ENCODE measurements around the gene ZBTB21. TPM values are rescaled to one million over a fixed set of nuclear protein-coding genes. Genes with fewer than 3 reads are reported as not detected.

The ZBTB21 gene
- polyA plus RNA-seq, 1 donor = 4.7 TPM

GRCh38 chr21:41991659-41992058 lies 18.5 kb downstream of the ZBTB21 start:
- no peak for DNase-seq

GRCh38 chr21:41989698-41990097 lies 20.5 kb downstream of the ZBTB21 start:
- no peak for DNase-seq

- no peak for DNase-seq
Measured at GRCh38 chr21:41987310-41987709, 22.9 kb downstream of the ZBTB21 start.

GRCh38 chr21:41985662-41986416 lies 24.3 kb downstream of the ZBTB21 start:
- no peak for DNase-seq

- no peak for DNase-seq
Measured at GRCh38 chr21:41983229-41983628, 26.9 kb downstream of the ZBTB21 start.

- no peak for DNase-seq
Measured at GRCh38 chr21:41980561-41980960, 29.6 kb downstream of the ZBTB21 start.

GRCh38 chr21:41979751-41980369 lies 30.3 kb downstream of the ZBTB21 start:
- no peak for DNase-seq

GRCh38 chr21:41979335-41979734 lies 30.8 kb downstream of the ZBTB21 start:
- no peak for DNase-seq

- DNase-seq = no peak
Measured at GRCh38 chr21:41977034-41977950, 32.9 kb downstream of the ZBTB21 start.

GRCh38 chr21:41976611-41977010 lies 33.5 kb downstream of the ZBTB21 start:
- no peak for DNase-seq

- DNase-seq = no peak
Measured at GRCh38 chr21:41975391-41976272, 34.5 kb downstream of the ZBTB21 start.

- no peak for DNase-seq
Measured at GRCh38 chr21:41974752-41975053, 35.5 kb downstream of the ZBTB21 start.

GRCh38 chr21:41973861-41974751 lies 36.1 kb downstream of the ZBTB21 start:
- no peak for DNase-seq

- DNase-seq = no peak
Measured at GRCh38 chr21:41973427-41973831, 36.7 kb downstream of the ZBTB21 start.

GRCh38 chr21:41972511-41973205 lies 37.5 kb downstream of the ZBTB21 start:
- no peak for DNase-seq

GRCh38 chr21:41971891-41972290 lies 38.3 kb downstream of the ZBTB21 start:
- no peak for DNase-seq

GRCh38 chr21:41970751-41971653 lies 39.2 kb downstream of the ZBTB21 start:
- no peak for DNase-seq

- no peak for DNase-seq
Measured at GRCh38 chr21:41970106-41970391, 40.1 kb downstream of the ZBTB21 start.

GRCh38 chr21:41967708-41968107 lies 42.5 kb downstream of the ZBTB21 start:
- no peak for DNase-seq
